Esophagus muscularis mucosa (tissue), 4 donors: ENCODE results near the gene SORCS2.

Experiments
- CTCF ChIP-seq, 3 experiments: fragments of 200-600 bp in 2 of 3; fragments of 450-650 bp in 1 of 3; sonication (generic) in 2 of 3; IDR thresholded peaks; one replicate each; pipeline ENCODE4 v1.5.1; 2017 to 2019; ENCODE audit warnings: antibody characterized with exemption in 3 of 3, mild to moderate bottlenecking in 2 of 3, moderate library complexity in 1 of 3
- EP300 ChIP-seq: sonication (generic); formaldehyde crosslinking; IDR thresholded peaks from one replicate; pipeline ENCODE4 v1.6.1; 2017; ENCODE audit warnings: antibody characterized with exemption
- POLR2A ChIP-seq: fragments of 450-650 bp; IDR thresholded peaks from one replicate; pipeline ENCODE4 v1.6.1; 2017; ENCODE audit warnings: antibody characterized with exemption, moderate library complexity, mild to moderate bottlenecking, low read depth

GRCh38 chr4:7153711-7154110, 38.6 kb upstream of the SORCS2 start:
- TF ChIP-seq EP300 (no peak), POLR2A (no peak), CTCF (IDR thresholded peaks at IDR 0.05) (no peak)
